HCT116 (cell line): ENCODE data around the gene GRK5. TPM values are rescaled to one million over a fixed set of nuclear protein-coding genes. Genes with fewer than 3 reads are reported as not detected.
A peak's percentile ranks its signal among the peaks of the same experiment; 100 is the strongest.

Source experiments
- ATAC-seq: fragments of 200-7000 bp; cut with Tn5 transposase; 2 replicates; pipeline ENCODE4 v1.9.1; 2020; ENCODE audit warnings: mild to moderate bottlenecking, moderate library complexity
- BruUV-seq: library from RNA; stranded (reverse); fragments of 400-500 nt; replicated peaks from 2 replicates; lab custom pipeline; 2021; lab: Mats Ljungman, UMichigan
- CTCF ChIA-PET: fragments of 300-600 bp; sonication (Branson Sonifier 250); formaldehyde crosslinking; loops from one replicate; lab custom pipeline; 2021; ENCODE audit warnings: antibody characterized with exemption; lab: Charles Lee
- POLR2A ChIA-PET: fragments of 300-600, 350-600 bp; sonication (Branson Sonifier 250); formaldehyde crosslinking; loops from one replicate; lab custom pipeline; 2021; ENCODE audit warnings: antibody characterized with exemption; lab: Charles Lee
- RAD21 ChIA-PET, 2 experiments: fragments of 300-600 bp; sonication (Branson Sonifier 250); formaldehyde crosslinking; loops; one replicate each; lab custom pipeline; 2023; ENCODE audit warnings: low total read pairs in 2 of 2; ENCODE audit not compliant: uncharacterized antibody in 2 of 2, unreplicated experiment in 2 of 2, low non-redundant PET in 1 of 2; lab: Charles Lee
- DNase-seq: peaks from one replicate; pipeline ENCODE4 v3.0.0-alpha.2; 2010; ENCODE audit warnings: low read depth, low spot score
- H2AFZ ChIP-seq: fragments of 200-600 bp; shearing (Covaris generic), sonication (generic); 2 replicates; pipeline ENCODE4 v1.6.1; 2017; ENCODE audit warnings: low read depth, mixed run types, mixed read lengths, antibody characterized with exemption, low read length; ENCODE audit not compliant: poor library complexity, severe bottlenecking
- H3K27ac ChIP-seq: 2 replicates; pipeline ENCODE4 v1.5.1; 2012; ENCODE audit warnings: low read depth, low read length
- H3K27me3 ChIP-seq: fragments of 200-600 bp; sonication (generic); 2 replicates; pipeline ENCODE4 v1.6.1; 2016; ENCODE audit warnings: mixed run types, low read length, mixed read lengths; ENCODE audit not compliant: insufficient read depth
- H3K36me3 ChIP-seq, 2 experiments: fragments of 200-500 bp in 1 of 2; fragments of 200-600 bp in 1 of 2; sonication (Bioruptor generic) in 1 of 2; sonication (generic) in 1 of 2; 2 replicates each; pipeline versions ENCODE4 v1.5.1 to v1.6.1; 2014 to 2016; ENCODE audit warnings: low read length in 2 of 2, inconsistent platforms in 1 of 2, mixed read lengths in 1 of 2, mixed run types in 1 of 2; ENCODE audit not compliant: insufficient read depth in 2 of 2, control insufficient read depth in 1 of 2
- H3K4me1 ChIP-seq, 2 experiments: fragments of 200-600 bp in 1 of 2; sonication (generic) in 1 of 2; 2 replicates each; pipeline versions ENCODE4 v1.5.1 to v1.6.1; 2012 to 2017; ENCODE audit warnings: low read length in 2 of 2, inconsistent platforms in 1 of 2, mild to moderate bottlenecking in 1 of 2, mixed read lengths in 1 of 2, mixed run types in 1 of 2, moderate library complexity in 1 of 2; ENCODE audit not compliant: insufficient read depth in 2 of 2, control insufficient read depth in 1 of 2
- H3K4me2 ChIP-seq: fragments of 200-600 bp; sonication (generic); 2 replicates; pipeline ENCODE4 v1.6.1; 2017; ENCODE audit warnings: mixed run types, low read length, mixed read lengths
- H3K4me3 ChIP-seq, 2 experiments: fragments of 200-600 bp in 1 of 2; sonication (generic) in 1 of 2; replicated peaks in 1 of 2; 2 replicates each; pipeline ENCODE4 v1.5.1; 2011 to 2016; ENCODE audit warnings: low read length in 2 of 2, control low read depth in 1 of 2, low read depth in 1 of 2, mild to moderate bottlenecking in 1 of 2, mixed read lengths in 1 of 2, mixed run types in 1 of 2
- H3K79me2 ChIP-seq: fragments of 200-600 bp; sonication (generic); 2 replicates; pipeline ENCODE4 v1.6.1; 2017; ENCODE audit warnings: mild to moderate bottlenecking, mixed run types, low read length, moderate library complexity, mixed read lengths; ENCODE audit not compliant: insufficient read depth
- H3K9ac ChIP-seq: fragments of 200-600 bp; sonication (generic); 2 replicates; pipeline ENCODE4 v1.6.1; 2016; ENCODE audit warnings: low read length, mixed read lengths
- H3K9me2 ChIP-seq: fragments of 200-600 bp; sonication (generic), shearing (Covaris generic); 2 replicates; pipeline ENCODE4 v1.6.1; 2017; ENCODE audit warnings: mixed run types, mild to moderate bottlenecking, moderate library complexity; ENCODE audit not compliant: insufficient read depth
- H3K9me3 ChIP-seq, 2 experiments: fragments of 200-500 bp in 1 of 2; fragments of 200-600 bp in 1 of 2; sonication (Bioruptor generic) in 1 of 2; sonication (generic) in 1 of 2; 2 replicates each; pipeline ENCODE4 v1.6.1; 2014 to 2017; ENCODE audit warnings: low read length in 2 of 2, mixed read lengths in 2 of 2, inconsistent platforms in 1 of 2, low read depth in 1 of 2, mild to moderate bottlenecking in 1 of 2, mixed run types in 1 of 2, moderate library complexity in 1 of 2; ENCODE audit not compliant: control insufficient read depth in 1 of 2, insufficient read depth in 1 of 2
- H4K20me1 ChIP-seq: fragments of 200-600 bp; sonication (generic), shearing (Covaris generic); 2 replicates; pipeline ENCODE4 v1.6.1; 2017; ENCODE audit warnings: mixed run types, mild to moderate bottlenecking, moderate library complexity; ENCODE audit not compliant: insufficient read depth
- FOSL1 ChIP-seq: IDR thresholded peaks from 2 replicates; pipeline ENCODE4 v1.6.1; 2012; ENCODE audit warnings: low read depth
- SIN3A ChIP-seq: IDR thresholded peaks from 2 replicates; pipeline ENCODE4 v1.6.1; 2012; ENCODE audit warnings: low read depth
- TCF7L2 ChIP-seq: IDR thresholded peaks from 2 replicates; pipeline ENCODE4 v1.7.0; 2011; ENCODE audit warnings: borderline replicate concordance, inconsistent platforms; ENCODE audit not compliant: insufficient read depth, insufficient read length; ENCODE audit errors: extremely low read depth
- intact Hi-C: fragments of 100-400 bp; cut with micrococcal nuclease; formaldehyde crosslinking; loops from 2 replicates; pipeline ENCODE4 v1.10.0; 2022
- total RNA-seq: library from RNA; stranded (reverse); gene quantifications from one replicate; pipeline ENCODE4 v1.2.1, GENCODE V29; 2021; ENCODE audit not compliant: unreplicated experiment
- TF ChIP-seq, protein P1 (sequence below): IDR thresholded peaks from 2 replicates; pipeline ENCODE4 v1.6.1; 2012

The GRK5 gene
- total RNA-seq, 1 experiment from 2014 or later, result 7.3 TPM

DNA sequence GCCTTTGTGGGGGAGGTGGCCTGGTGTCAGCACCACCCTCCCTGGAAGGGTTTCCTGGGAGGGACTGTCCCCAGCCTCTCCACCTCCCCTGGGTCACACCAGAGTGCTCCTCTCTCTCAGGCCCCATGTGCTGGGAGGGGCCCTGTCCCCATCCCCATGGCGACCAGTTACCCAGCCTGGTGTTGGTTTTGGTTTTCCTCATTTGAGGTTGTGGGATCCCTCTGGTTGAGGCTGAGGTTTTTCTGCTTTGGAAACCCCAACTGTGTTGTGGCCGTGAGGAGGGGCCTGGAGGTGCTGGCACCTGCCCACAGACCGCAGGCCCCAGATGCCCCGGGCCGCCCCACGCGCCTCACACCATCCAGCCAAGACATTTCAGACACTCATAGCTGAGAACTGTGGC, 106.3 kb downstream of the GRK5 start:
- no peak overlapping the region; the same call in 1 of the 2 replicates for H3K27ac ChIP-seq
- TF ChIP-seq SIN3A, result no peak
- CTCF ChIA-PET, result no interaction called here
- RAD21 ChIA-PET, result no interaction called here
- no peaks in the 10 kb centered on the region for H3K27me3 ChIP-seq
- H3K4me2 ChIP-seq, result no peak overlapping the region
- peaks cover 51 to 59% of the 10 kb centered on the region in 2 experiments for H3K4me1 ChIP-seq
- H2AFZ ChIP-seq, result no peak overlapping the region
- no TSS peak for BruUV-seq
- H3K36me3 ChIP-seq, result no peaks in the 10 kb centered on the region
- H3K9me2 ChIP-seq, result no peaks in the 10 kb centered on the region
- no peaks in the 10 kb centered on the region for H3K79me2 ChIP-seq
- DNase-seq, result no peak
- no peaks in the 10 kb centered on the region for H4K20me1 ChIP-seq
- H3K9me3 ChIP-seq, result no peaks in the 10 kb centered on the region
- intact Hi-C loops, result no loop called here
- ATAC-seq, result no peak
- POLR2A ChIA-PET, result no interaction called here
- no peak overlapping the region for H3K4me3 ChIP-seq
- no peak overlapping the region for H3K9ac ChIP-seq

DNA sequence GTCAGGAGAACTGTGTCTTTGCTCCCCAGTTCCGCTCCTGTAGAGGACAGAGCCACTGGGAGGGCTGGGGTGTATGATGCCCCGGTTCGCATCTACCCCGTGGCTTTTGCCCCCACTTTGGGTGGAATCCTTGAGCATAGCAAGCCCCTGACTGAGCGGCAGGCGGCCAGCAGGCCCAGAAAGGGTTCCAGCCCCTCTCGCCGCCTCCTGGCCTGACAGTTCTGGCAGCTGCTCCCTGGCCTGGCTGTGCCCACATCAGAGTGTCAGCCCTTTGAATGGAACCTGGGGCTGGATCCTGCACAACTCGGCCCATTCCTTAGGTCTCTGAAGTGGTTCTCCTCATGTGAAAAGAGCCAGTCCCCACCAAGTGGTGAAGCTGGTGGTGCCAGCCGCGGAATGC, 106.7 kb downstream of the GRK5 start:
- H3K9ac ChIP-seq, result peak overlapping the region; percentile 66
- no peak overlapping the region for H2AFZ ChIP-seq
- no peak for ATAC-seq
- no peak for DNase-seq
- ChIA-PET RAD21 (no interaction called here), CTCF (no interaction called here), POLR2A (no interaction called here)
- no TSS peak for BruUV-seq
- peaks cover 55 to 63% of the 10 kb centered on the region in 2 experiments for H3K4me1 ChIP-seq
- TF ChIP-seq TCF7L2 (no peak), FOSL1 (no peak)
- no peaks in the 10 kb centered on the region for H4K20me1 ChIP-seq
- intact Hi-C loops, result no loop called here
- H3K36me3 ChIP-seq, result no peaks in the 10 kb centered on the region
- H3K4me3 ChIP-seq, result no peak overlapping the region
- no peaks in the 10 kb centered on the region for H3K9me3 ChIP-seq
- H3K27ac ChIP-seq, result peak overlapping the region; percentile 98
- H3K27me3 ChIP-seq, result no peaks in the 10 kb centered on the region
- H3K4me2 ChIP-seq, result peak overlapping the region; percentile 82
- no peaks in the 10 kb centered on the region for H3K9me2 ChIP-seq
- no peaks in the 10 kb centered on the region for H3K79me2 ChIP-seq

DNA sequence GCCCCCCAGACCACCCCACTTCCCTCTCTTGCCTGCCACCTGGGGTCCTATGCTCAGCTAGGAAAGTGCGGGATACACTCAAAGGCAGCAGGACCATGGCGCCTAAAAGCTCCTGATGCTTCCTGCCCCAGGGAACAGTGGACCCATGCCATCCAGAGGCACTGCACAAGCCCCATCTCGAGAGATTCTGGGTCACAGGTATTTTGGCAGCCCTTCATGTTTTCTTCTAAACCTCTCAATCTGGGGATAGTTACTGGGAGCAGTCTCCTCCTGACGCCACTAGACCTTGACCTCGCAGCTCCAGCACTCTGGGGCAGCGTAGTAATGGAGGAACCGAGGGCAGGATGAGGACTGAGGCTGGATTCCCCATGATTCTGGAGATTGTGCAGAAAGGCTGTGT, 107.1 kb downstream of the GRK5 start:
- no peaks in the 10 kb centered on the region for H3K36me3 ChIP-seq
- no peaks in the 10 kb centered on the region for H3K9me2 ChIP-seq
- TF ChIP-seq, protein P1, sequence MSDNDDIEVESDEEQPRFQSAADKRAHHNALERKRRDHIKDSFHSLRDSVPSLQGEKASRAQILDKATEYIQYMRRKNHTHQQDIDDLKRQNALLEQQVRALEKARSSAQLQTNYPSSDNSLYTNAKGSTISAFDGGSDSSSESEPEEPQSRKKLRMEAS, result no peak
- ATAC-seq (no peak), DNase-seq (no peak)
- H3K9ac ChIP-seq, result peak overlapping the region; percentile 66
- H3K4me2 ChIP-seq, result peak overlapping the region; percentile 82
- no peaks in the 10 kb centered on the region for H3K27me3 ChIP-seq
- H3K9me3 ChIP-seq, result no peaks in the 10 kb centered on the region
- no TSS peak for BruUV-seq
- ChIA-PET POLR2A (no interaction called here), CTCF (no interaction called here), RAD21 (no interaction called here)
- H3K4me3 ChIP-seq, result no peak overlapping the region
- peak overlapping the region; percentile 98 for H3K27ac ChIP-seq
- no peak overlapping the region for H2AFZ ChIP-seq
- peaks cover 59 to 67% of the 10 kb centered on the region in 2 experiments for H3K4me1 ChIP-seq
- no peaks in the 10 kb centered on the region for H4K20me1 ChIP-seq
- intact Hi-C loops, result no loop called here
- no peaks in the 10 kb centered on the region for H3K79me2 ChIP-seq
